GM19238 (cell line): ENCODE results near the gene XAB2.
"Not testable (repeated sequence)": the region's sequence is repeated elsewhere in the genome, so short reads cannot be mapped to it uniquely, and the experiment has no call there.

Experiments
- DNase-seq: peaks from one replicate; pipeline ENCODE4 v3.0.0; 2011; ENCODE audit warnings: low spot score; ENCODE audit not compliant: insufficient read length

XAB2 gene

GRCh38 chr19:7650148-7650547 is 20.8 kb upstream of the XAB2 start:
- DNase-seq, result no peak

DNA sequence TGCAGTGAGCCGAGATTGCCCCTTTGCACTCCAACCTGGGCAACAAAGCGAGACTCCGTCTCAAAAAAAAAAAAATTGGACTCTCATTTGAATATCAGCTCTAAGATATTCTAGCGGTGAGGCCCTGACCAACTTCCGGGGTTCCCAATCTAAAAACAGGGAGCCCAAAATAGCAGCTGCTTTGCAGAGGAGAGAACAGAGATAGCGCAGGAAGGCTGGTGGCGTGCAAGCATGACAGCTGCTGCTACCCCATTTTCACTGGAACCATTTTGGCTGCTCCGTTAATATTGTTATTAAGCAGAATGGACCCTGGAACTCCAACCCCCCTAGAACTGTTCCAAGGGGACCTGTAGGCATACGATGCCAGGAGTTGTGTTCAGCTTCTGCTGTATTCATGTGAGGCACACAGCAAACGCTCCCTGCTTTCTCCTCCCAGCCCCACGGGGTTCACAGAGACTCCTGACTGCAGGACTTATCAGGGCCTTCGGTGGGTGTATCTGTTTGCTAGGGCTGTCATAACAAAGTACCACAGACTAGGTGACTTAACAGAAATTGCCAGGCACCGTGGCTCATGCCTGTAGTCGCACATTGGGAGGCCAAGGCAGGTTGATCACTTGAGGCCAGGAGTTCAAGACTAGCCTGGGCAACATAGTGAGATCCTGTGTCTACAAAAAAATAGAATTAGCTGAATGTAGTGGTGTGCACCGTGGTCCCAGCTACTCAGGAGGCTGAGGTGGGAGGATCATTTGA is 19.1 kb upstream of the XAB2 start:
- no peak for DNase-seq

- no peak for DNase-seq
These were observed 17.8 kb upstream of the XAB2 start for GRCh38 chr19:7647156-7647555.

DNA sequence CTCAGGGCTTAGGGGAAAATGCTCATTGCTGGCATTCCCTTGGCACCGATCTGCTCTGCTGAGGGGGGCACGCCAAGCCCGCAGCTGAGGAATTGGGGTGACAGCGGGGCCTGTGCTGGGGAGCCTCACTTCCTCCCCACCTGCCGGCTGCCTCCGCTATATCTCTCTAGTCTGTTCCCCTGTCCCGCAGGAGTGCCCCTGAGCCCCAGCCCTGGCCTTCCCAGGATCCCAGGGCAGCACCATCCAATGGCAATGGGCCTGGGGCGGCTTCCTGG is 17.0 kb upstream of the XAB2 start:
- no peak for DNase-seq

- DNase-seq, result no peak
These were observed 16.5 kb upstream of the XAB2 start for GRCh38 chr19:7645656-7646425.

DNA sequence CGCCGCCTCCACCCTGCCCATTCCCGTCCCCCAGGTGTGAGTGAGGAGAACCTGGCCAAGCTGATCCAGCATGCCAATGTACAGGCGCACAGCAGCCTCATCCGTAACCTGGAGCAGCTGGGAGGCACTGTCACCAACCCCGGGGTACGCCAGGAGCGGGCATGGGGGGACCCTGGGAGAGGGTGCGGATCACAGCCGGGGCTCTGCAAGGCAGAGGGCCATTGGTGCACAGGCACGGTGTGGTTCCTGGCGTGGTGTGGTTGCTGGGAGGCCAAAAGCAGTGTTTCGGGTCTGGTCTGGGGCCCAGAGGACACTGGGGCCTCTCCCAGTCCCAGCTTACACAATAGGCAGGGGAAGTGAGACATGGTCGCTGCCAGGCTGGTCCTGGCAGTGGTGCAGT is 15.8 kb upstream of the XAB2 start:
- DNase-seq, result no peak

- DNase-seq, result no peak
These were observed 15.2 kb upstream of the XAB2 start for GRCh38 chr19:7644550-7644877.

DNA sequence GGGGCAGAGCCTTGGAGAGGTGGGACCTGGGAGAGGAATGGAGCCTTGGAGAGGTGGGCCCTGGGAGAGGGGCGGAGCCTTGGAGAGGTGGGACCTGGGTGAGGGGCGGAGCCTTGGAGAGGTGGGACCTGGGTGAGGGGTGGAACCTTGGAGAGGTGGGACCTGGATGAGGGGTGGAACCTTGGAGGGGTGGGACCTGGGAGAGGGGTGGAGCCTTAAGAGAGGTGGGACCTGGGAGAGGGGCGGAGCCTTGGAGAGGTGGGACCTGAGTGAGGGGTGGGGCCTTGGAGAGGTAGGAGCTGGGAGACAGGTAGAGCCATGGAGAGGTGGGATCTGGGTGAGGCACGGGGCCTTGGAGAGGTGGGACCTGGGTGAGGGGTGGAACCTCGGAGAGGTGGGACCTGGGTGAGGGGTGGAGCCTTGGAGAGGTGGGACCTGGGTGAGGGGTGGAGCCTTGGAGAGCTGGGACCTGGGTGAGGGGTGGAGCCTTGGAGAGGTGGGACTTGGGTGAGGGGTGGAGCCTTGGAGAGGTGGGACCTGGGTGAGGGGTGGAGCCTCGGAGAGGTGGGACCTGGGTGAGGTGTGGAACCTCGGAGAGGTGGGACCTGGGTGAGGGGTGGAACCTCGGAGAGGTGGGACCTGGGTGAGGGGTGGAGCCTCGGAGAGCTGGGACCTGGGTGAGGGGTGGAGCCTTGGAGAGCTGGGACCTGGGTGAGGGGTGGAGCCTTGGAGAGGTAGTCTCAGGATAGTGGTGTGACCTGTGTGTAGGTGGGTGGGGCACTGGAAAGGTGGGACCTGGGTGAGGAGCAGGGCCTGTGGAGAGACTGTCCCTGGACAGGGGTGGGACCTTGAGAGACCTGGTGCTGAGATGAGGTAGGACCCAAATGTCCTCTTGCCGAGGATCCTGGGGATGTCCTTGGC is 14.5 kb upstream of the XAB2 start:
- DNase-seq, result not testable (repeated sequence)

DNA sequence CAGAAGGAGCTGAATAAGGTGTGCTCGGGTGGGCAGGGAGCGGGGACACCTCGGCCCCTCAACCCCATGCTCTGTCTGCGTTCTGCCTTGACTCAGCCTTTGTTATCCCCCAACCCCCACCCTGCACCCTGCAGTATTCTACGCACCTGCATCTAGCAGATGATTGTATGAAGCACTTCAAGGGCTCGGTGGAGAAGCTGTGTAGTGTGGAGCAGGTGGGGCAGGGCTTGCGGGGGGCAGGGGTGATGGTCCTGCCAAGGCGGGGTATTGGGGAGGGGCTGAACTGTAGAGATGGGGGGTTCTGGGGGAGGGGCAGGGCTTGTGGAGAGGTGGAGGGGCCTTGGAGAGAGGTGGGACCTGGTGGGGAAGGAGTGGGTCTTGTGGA is 13.7 kb upstream of the XAB2 start:
- no peak for DNase-seq

- DNase-seq, result no peak
These were observed 13.1 kb upstream of the XAB2 start for GRCh38 chr19:7642295-7643030.

DNA sequence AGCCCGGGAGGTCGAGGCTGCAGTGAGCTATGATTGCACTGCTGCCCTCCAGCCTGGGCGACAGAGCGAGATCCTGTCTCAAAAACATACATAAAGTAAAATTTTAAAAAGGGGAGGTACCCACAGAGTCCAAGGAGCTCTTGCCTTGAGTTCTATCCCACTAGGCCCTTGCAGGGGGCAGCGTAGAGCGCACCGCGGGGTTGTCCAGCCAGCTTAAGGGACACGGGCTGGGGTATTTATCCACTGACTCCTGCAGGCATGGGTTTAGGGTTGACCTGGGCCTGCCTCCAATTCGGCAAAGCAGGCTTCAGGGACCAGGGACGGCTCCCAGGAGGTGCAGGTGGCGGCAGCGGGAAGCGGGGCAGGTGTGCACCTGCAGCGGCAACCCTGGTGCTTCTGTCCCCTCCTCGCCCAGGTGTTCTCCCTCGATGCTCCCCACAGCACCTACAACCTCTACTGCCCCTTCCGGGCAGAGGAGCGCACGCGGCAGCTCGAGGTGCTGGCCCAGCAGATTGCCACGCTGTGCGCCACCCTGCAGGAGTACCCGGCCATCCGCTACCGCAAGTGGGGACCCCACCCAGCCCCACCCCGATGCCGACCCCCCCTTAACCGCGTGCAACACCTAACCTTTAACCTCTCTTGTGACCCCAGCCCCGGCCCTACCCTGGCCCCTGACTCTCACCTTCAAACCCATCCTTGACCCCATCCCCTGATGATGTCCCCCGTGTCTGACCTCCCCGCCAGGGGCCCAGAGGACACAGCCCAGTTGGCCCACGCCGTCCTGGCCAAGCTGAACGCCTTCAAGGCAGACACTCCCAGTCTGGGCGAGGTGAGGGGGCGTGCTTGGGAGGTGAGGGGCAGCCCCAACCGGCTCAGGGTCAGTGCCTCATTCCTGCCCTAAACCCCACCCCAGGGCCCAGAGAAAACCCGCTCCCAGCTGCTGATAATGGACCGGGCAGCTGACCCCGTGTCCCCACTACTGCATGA is 12.2 kb upstream of the XAB2 start:
- DNase-seq, result no peak

GRCh38 chr19:7640803-7641202 is 11.5 kb upstream of the XAB2 start:
- no peak for DNase-seq

DNA sequence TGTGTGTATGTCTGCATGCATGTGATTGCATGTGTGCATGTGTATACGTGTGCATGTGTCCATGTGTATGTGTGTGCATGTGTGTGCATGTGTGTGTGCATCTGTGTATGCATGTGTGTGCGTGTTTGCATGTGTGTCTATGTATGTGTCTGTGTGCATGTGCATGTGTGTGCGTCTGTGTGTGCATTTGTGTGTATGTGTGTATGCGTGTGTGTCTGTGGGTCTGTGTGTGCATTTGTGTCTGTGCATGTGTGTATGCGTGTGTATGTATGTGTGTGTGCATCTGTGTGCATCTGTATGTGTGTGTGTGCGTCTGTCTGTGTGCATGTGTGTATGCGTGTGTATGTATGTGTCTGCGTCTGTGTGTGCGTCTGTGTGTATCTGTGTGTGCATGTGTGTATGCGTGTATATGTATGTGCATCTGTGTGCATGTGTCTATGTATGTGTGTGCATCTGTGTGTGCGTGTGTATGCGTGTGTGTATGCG is 10.6 kb upstream of the XAB2 start:
- no peak for DNase-seq

GRCh38 chr19:7638802-7639465 is 9.6 kb upstream of the XAB2 start:
- DNase-seq, result no peak

DNA sequence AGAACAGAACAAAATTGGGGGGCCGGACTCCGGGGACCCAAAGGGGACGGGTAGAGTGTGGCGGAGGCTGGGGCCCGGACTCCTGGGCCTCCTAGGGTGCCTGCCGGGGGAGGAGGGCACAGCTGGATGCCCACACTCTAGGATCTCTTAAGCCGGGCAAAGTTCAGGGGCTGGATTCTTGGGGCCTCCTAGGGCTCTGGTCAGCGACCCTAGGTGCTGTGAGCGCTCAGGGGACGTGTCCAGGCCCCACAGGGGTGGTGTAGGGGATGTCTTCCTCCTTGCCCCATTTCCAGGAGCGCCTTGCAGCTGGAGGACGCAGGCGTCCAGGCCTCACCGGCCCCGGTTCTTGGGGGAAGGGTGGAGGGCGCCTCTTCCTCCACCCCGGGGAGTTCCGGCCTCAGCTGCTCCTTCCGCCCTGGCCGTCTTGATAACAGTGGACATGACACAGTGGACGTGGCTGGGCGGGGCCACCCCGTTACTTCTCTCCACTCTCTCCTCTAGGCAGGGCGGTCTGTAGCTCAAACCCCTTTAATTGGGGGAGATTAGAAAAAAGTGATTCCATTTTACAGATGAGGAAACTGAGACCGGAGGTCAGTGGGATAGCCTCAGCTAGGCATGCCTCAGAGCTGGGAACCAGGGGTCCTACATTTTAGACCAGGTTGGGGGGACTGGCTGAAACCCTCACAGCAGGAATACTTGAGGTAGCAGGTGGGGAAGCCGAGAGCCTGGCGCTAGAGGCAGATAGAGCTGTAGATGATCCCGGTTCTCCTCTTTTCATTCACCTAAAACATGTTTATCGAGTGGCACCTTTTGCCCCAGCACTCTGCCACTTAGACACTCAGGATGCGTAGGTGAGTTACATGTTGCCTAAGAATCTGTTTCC is 8.3 kb upstream of the XAB2 start:
- DNase-seq, result no peak

DNA sequence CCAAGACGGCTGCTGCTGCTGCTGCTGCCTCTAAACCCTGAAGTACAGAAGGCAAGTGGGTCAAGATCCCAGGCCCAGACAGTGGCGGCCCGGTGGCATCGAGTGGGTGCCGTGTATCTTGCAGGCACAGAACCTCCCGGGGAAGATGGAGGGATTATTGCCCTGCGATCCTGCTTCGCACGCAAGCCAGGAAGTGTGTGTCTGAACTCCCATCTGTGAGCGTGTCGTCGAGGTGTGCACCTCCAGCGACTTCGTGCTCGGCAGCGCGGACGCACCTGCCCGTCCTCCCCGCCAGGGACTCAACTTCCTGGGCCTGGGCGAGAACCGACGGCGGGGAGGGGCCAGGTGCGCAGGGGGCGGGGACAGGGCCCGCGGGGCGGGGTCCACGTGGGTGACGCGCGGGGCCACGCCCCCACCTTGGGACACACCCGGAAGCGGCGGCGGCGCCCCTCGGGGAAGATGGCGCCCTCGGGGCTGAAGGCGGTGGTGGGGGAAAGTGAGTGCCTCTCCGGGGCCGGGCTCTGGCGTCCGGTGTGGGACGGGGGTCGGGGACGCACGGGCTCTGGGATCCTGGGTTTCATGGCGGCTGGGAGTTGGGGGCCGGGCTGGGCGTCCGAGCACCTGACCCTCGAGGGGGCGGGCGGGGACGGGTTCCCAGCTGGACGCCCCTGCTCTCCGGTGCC is 7.5 kb upstream of the XAB2 start, which contains the start of gene STXBP2:
STXBP2 (plus strand) TSS at position 420 of the 683 bp plus-strand sequence; CDS start at position 460, 40 bp downstream.
- DNase-seq, result peak; percentile 99

DNA sequence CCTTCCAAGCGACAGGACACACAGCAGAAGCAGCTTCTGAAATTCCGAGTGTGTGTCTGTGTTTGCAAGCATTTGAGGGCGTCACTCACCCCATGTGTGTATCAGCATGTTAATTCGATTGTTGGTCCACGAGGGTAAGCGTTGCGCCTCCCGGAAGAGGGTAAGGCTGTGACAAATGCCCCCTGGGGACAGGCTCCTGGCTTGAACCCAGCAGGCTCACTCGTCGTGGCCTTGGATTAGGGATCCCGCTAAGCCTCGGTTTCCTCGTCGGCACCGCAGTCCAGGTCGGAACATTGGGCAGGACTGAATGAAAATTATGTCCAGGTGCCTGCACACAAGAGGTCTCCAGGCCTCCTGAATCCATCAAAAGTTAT is 7.0 kb upstream of the XAB2 start:
- no peak for DNase-seq

DNA sequence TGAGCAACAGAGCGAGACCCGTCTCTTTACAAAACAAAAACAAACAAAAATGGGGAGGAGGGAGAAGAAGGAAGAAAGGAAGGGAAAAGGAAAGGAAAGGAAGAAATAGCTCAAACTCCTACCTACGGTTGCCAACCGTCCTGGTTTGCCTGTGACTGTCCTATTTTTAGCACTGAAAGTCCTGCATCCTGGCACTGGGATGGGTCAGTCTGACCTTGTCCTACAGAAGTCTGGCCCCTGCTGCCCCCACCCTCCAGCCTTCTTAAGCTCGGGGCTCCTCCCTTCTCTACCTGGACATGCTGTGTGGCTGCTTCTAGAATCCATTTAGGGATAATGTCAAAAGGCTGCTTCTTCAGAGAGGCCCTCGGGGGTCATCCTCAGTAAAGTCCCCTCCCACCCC is 6.3 kb upstream of the XAB2 start:
- no peak for DNase-seq
